Limb (tissue), 2 donors: Measurements from ENCODE around the gene FOXP1.

ENCODE experiments used
- DNase-seq, 2 donors: peaks; one replicate each; pipeline ENCODE4 v3.0.0-alpha.2; 2016; ENCODE audit errors: extremely low spot score in 2 of 2

Gene FOXP1

DNA sequence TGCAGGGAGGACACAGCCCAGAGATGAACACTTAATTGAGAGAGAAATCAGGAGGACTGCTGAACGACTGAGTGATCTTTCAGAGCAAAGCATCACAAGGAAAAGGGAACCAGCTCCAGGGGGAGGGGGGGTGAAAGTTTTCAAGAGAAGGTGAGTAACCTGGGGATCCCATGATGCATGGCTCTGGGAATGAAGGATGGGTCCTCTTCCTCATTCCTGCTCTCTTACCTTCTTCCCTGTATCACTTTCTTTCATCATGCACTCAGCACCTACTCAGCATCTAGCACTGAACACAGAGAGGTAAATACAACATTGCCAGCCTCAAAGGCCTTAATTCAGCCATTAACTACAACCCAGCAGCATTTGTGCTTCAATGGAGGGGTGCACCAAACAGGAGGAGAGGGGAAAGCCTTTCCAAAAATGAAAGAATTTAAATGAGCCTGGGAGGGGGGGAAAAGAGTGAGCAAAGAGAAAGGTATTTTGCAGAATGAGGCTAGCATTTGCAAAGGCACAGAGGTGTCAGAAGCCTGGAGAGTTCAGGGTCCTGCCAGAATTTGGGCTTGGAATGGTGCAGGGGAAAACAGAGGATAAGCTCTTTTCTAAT is 427.4 kb downstream of the FOXP1 start:
- DNase-seq, result no peak

DNA sequence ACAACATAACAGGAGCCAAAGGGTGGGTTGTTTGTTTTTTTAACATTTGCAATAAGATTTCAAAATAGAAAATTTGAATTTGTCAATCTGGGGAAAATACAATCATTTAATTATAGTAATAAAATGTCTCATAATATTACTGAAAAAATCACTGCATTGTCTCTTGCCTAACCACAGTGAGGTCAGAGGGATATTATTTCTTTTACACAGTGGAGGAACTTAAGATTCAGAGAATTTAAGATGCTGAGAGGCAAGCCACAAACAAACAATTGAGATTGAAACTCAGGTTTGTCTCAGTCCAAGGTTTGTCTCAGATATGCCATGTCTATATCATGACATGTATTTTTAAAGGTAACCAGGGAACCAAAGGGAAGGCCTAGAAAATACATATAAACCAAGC is 428.7 kb downstream of the FOXP1 start:
- no peak for DNase-seq

DNA sequence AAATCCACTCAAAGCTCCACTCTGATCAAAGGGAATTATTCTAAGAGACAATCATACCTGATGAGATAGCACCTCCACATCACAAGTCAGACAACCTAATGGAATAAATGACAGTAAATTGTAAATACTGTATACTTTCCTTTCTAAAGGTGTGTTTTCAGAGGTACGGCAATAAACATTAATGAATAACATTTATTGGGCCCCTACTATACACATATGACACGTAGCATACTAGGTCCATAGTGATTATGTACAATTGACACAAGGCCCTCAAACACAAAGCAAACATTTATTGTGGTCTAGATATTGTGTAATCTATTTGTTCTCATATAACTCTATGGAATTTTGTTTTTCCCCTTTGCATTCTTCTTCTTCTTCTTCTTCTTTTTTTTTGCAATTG is 429.8 kb downstream of the FOXP1 start:
- no peak for DNase-seq

DNA sequence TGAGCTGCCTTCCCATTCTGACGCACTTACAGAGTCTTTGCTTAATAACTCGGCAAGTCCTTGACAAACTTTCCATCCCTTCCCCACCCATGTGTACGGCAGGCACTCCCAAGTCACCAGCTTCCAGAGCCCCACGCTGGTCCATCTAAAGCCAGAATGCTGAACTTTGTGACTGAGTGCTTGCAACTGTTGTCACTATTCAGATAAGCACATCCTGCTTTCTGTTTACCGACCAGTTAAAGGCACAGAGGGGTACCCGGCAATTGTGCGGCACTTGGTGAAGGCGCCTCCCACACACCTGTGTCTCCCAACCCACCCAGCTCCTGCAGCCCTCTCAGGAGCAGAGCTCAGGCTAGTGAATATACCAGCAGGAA is 430.6 kb downstream of the FOXP1 start:
- DNase-seq, result no peak

DNA sequence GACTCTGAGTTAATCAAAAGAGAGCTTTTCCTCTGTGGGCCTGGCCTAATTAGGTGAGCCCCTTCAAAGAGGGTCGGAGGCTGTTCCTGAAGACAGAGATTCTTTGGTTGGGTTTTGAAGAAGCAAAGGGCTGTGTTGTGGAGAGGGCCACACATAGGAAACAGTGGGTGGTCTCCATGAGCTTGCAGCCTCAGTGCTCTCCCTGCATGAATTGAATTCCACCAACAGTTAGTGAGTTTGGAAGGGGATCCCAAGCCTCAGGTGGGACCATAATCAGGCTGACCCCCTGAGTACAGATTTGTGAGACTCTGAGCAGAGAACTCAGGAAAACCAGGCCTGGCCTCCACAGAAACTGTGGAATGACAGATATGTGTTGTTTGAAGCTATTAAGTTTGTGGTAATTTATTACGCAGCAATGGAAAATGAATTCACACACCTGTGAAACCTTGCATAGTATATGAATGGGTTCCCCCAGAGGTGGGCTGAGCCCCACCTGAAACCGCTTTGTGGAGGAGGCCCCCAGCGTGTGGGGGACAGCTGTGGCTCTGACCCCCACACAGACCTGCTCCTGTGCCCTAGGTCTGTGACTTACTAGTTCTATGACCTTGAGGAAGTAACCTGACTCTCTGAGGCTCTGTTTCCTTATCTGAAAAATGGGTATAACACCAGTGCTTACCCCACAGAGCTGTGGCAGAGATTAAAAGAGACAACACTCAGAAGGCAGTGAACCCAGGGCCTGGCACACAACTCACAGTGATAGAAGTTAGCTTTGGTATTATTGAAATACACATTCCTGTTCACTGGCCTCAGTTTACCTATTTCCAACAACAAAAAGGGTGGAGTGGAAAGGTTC is 431.3 kb downstream of the FOXP1 start:
- DNase-seq, result no peak

DNA sequence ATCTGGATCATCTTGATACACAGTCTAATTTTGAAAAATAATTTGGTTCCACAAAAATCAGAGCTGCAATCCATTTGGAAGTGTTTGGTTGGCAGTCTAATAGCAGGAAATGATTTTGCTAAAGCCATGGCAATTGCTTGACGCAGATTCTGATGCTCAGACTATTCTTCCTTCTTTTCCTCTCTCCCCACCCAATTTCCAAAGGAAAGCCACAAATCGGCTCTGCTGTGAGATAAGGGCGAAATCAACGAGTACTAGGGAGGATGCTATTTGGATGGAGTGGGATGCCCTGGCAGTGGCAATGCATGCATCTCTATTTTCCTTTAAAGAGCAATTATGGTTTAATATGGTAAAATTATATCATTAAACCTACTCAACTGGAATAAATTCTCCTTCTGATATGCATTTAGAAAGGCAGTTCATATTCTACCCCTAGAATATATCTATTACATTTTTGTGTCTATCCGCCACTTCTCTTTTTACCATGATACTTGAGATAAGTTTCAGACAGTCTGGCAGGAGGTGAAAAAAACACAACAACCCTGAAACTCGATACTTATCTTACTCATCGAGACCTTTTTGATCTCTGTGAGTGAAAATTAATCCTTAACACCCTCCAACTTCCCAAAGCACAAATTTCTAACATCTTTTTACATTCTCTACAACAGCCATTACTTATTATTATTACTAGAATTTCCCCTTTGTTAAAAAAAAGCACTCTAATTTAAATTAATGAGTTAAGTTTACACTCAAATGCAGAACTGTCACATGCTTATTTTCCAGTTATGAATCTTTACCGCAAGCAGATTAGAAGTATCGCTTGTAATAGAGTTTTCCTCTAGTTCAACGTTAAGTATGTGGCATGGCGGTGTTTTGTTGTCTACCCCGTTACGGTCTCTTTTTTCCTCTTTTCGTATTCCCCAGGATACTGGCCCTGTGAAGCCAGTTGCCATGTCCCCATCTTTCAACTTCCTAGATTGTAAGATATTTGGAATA is 433.3 kb downstream of the FOXP1 start:
- no peak for DNase-seq

DNA sequence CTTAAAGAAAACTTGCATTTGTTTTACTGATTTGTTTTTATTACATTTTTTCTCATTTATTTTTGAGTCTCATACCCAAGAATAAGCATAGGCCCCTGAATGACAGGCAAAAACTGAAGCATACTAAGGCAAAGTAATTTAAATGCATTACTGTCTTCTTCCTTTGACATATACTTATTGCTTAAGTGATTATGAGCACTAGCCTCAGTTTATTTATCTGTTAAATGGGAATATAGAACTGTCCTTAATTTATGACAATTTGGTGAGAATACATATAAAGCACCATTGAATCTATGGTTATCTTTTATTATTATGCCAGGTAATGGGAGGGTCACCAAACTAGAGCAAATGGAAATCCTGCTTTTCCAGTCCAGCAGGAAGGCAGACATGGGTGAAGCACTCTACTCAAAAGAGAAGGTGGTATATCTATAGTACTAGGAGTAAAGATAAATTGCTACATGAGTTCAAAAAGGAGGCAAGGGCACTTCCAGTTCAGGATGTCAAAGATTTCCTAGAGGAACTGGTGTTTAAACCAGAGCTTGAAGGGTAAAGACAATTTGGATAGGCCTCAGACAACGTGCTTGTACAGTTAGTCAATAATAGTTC is 435.0 kb downstream of the FOXP1 start:
- no peak for DNase-seq

DNA sequence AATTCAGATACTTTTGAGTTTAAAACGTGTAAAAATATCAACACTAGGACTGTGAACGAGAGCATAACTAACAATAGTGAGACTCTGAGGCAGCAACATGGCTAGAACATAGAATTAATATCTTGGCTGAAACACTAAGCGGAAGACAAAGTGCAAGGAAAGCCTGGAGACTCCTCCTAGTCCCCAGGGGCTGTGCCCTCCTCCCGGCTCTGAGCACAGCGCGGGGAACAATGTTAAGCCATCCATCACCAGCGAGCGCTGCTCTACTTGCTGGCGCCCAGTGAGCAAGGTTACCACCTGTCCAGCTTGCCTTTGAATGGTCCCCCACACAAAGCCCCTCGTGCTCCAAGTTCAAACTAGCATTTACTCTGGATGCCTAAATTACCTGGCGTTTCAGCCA is 436.9 kb downstream of the FOXP1 start:
- no peak for DNase-seq

DNA sequence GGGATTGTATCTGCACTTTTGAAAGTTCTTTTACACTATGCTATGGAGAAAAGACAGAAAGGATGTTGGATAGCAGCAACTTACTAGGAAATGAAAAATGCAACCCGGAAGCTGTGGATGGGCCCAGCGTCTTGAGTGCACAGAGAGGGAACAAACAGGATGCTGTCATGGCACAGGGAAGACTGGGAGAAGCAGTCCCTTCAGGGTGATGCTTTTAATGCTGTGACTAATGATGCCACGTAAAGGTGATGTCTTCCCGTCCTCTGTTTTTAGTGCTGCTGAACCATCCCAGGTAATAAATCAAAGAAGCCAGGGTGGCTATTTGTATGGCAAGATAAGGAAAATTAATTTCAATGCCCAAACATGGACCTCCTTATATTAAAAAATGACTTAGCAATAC is 437.6 kb downstream of the FOXP1 start:
- DNase-seq, result no peak

DNA sequence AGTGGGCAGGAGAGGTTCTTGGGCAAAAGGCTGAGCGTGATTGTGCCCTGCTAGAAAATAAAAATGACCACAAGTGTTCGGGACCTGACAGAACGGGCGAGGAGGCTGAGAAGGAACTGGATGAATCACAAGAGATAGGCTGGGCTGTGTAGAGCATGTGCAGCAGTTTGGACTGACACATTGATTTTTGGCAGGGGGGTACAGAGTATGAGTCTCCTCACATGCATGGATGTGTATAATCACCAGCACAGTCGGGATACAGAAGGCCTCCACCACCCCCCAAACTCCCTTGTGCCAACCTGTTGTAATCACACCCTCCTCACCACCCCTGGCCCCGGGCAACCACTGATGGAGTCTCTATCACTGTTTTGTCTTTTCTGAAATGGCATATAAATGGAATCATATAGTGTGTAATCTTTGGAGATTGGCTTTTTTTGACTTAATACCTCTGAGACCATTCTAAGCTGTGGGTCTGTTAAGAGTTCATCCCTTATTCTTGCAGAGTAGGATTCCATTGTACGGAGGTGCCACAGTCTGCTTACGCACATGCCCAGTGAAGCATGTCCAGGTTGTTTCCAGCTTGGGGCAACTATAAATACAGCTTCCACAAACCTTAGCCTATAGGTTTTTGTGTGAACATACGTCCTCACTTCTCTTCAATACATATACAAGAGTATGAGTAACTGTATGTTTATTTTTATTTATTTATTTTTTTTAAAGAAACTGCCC is 438.8 kb downstream of the FOXP1 start:
- no peak for DNase-seq

DNA sequence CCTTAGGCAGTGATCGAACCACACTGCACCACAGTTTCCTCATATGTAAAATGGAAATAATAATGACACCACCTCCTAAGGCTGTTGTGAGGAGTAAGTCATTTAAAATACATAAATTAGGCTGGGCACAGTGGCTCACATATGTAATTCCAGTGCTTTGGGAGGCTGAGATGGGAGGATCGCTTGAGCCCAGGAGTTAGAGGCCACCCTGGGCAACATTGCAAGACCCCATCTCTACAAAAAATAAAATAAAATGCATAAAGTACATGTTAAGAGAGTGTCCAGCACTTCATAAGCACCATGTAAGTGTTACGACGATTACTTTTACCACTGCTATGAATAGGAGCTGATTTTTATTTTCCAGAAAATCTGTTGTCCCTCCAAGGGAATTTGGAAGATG is 440.0 kb downstream of the FOXP1 start:
- DNase-seq, result no peak

DNA sequence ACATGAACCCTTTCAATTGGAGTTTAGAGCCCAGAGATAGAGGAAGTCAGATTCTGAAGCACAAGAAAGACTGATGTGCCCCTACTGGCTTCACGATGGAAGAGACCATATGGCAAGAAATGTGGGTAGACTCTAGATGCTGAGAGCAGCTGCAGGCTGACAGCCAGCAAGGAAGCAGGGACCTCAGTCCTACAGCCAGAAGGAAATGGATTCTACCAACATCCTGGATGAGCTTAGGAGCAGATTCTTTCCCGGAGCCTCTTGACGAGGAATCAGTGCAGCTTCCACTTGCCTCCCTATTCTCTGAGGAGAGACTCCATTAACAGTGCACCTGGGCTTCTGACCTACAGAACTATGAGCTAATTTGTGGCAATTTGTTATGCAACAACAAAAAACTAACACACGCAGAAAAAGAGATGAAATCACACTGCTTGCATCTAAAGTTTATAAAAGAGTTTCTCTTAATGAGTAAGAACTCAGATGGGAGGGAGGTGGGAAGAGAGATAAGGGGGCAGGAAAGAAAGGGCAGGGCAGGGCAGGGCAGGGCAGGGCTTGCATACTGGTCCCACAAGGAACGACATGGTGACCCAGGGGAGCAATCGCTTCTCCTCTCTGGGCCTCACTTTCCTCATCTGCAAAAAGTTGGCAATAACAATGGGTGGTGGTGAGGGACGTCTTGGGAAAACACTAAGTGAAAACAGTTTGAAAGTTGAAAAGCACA is 440.9 kb downstream of the FOXP1 start:
- no peak for DNase-seq

DNA sequence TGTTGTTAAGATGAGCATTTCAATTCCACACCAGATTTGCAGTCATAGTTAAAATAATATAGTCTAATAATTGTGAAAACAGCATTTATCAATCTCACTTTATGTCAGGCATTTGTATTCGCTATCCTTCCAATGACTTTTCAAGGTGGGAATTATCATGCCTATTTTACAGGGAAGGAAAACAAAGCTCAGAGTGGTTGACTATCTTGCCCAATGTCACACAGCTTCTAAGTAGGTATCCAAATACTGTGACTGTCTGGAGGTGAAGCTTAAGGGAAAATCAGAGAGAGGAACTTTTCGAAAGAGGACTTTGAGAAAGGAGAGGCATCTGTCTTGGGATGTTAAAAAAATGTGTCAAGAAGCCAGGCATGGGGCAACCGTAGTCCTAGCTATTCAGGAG is 443.1 kb downstream of the FOXP1 start:
- no peak for DNase-seq

DNA sequence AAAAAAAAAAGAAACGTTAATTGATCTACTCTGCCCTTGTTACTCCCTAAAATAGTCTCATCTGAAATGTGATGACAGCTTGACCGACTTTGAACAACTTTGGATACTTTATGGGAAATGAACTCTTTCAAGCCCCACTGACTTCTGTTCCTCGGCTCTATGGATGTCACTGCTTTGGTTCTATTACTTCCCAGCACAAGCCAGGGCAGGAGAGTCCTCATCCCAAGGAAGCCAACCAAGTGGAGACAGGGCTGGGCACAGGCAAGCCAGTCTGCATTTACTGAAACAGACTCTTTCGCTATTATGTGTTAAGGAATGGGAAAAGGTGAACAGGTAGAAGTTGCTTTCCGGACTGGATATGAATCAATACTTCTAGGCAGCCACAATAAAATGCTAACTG is 444.0 kb downstream of the FOXP1 start:
- no peak for DNase-seq

DNA sequence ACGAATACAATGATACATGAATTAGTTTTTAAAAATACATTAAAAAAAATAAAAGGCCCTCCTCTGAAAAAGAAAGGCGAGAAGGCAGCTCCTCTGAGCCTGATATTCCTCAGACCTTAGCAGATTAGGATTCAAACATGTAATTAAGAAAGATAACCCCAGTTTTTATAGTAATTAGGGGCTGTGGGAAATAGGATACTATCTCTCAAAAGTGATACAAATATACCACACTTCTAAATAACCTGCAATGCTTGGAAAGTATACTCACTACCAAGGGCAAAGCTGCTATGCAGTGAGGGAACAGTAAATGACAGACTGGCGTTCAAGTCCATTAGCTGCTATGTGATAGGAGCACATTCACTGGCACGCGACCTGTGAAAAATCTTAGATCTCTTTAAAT is 445.1 kb downstream of the FOXP1 start:
- no peak for DNase-seq

DNA sequence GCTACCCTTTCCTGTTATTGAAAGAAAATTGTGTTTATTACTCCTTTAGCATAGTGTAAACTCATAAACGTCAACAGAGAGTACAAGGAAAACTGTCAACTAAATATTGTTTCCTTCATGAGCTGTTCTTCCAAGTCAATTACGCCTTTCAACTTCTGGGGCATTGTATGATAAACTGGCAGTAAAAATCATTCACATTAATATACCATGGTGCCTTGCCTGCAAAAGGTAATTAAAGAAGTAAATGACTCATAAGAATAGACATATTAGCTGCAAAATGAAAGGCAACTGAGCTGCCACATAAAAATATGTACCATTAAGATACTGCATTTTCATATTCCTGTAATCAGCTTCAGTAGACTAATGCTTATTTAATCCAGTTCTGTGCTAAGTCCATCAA is 447.3 kb downstream of the FOXP1 start:
- DNase-seq, result no peak

DNA sequence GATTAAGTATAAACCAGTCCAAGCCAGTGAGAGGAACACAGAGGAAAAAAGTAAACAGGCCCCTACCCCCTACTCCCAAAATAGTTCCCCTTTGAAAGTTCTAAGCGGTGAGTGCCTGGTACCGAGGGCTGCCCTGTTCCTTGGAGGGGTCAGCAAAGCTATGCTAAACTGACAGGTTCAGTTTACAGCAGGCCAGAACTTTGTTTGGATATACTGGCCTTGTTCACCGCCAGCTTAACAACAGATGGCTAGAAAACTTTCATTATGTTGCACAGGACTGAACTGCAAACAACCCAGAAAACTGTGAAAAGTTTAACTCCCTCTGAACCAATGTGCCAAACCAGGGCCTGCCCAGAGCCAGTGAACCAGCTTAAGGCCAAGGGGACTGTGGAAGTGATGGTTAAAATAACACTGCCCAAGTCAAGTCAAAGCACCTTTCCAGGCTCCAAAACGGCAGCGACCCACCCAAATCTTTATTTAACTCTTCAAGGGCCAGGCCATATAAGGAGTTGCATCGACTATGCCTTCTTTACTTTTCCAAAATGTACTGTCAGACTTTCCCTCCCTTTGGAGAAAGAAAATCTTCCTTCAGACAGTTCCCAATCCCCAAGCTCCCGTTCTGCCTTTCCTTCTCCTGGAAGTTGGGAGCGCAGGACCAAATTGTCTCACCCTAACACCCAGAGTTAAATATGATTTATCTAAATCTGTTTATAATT is 448.0 kb downstream of the FOXP1 start:
- DNase-seq, result no peak

DNA sequence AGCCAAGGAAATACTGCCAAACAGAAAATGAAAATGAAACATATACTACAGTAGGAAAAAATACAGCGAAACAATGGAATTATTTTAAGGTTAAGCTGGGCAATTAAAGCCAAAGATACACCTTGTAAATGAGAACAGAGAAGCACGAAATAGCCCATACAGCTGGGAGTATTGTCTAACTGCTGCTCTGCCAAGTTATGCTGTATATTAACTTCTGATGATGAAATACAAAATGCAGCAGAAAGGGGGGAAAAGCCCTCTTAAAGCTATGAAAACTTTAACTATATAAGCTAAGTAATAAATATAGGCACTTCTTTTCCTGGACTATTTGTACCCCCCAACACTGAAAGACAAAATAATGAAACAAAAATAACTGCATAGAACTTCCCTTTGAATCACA is 449.0 kb downstream of the FOXP1 start:
- DNase-seq, result no peak

DNA sequence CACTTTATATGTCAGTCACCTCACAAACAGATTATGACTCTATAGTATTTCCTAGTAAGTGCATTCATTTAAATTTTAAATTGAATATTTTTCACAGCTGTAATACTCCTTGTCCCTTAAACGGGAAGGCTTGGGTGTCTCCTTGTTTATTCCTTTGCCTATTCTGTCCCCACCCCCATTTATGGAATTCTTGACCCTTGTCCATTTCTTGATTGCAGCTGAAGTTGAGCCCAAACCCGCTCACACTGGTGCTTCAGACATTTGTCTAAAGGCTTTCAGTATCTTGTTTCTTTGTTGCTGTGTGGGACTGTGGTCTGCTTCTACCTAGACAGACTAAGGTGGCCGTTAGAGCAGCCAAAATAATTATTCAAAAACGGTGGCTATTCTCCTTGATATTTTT is 449.7 kb downstream of the FOXP1 start:
- no peak for DNase-seq
